ENCODE measurements around the gene TNFAIP8L2.

TNFAIP8L2 gene

GRCh38 chr1:151156515-151156819 lies at the start of gene TNFAIP8L2:
Gene TNFAIP8L2, plus strand, starts transcription at chr1:151156649. Its CDS starts 2,049 bp downstream, at chr1:151158698.
- Mint-ChIP-seq H3K4me1 (ENCODE audit: low read depth) (peaks cover 35% of the 10 kb centered on the region), H3K4me3 (peak within 1 kb of the TSS; percentile 87)
- intact Hi-C loops (cut with micrococcal nuclease) = loop anchor here (1.0 to 5.0 kb wide), 2 partner anchors 57 to 134 kb away; no protein-coding TSS in a partner anchor

GRCh38 chr1:151106894-151107293 lies 49.6 kb upstream of the TNFAIP8L2 start:
- Mint-ChIP-seq H3K9me3 (no peaks in the 10 kb centered on the region), H3K4me3 (no peak overlapping the region), H3K27me3 (no peaks in the 10 kb centered on the region), H3K27ac (no peak overlapping the region), H3K4me1 (ENCODE audit: low read depth) (no peaks in the 10 kb centered on the region), H3K36me3 (ENCODE audit: low read depth) (peaks cover 39% of the 10 kb centered on the region)
- intact Hi-C loops (cut with micrococcal nuclease) = no loop called here

More at GRCh38 chr1:151156515-151156819, at the start of gene TNFAIP8L2:
- H3K36me3 Mint-ChIP-seq (ENCODE audit: low read depth) = peaks cover 51% of the 10 kb centered on the region
- no peaks in the 10 kb centered on the region for H3K9me3 Mint-ChIP-seq
- H3K27me3 Mint-ChIP-seq = no peaks in the 10 kb centered on the region
- H3K27ac Mint-ChIP-seq = peak within 1 kb of the TSS; percentile 88

GRCh38 chr1:151108331-151108730 lies 48.1 kb upstream of the TNFAIP8L2 start:
- Mint-ChIP-seq H3K36me3 (ENCODE audit: low read depth) (peaks cover 33% of the 10 kb centered on the region), H3K27ac (no peak overlapping the region), H3K9me3 (no peaks in the 10 kb centered on the region), H3K4me1 (ENCODE audit: low read depth) (no peaks in the 10 kb centered on the region), H3K27me3 (no peaks in the 10 kb centered on the region), H3K4me3 (no peak overlapping the region)
- intact Hi-C loops (cut with micrococcal nuclease) = no loop called here

DNA sequence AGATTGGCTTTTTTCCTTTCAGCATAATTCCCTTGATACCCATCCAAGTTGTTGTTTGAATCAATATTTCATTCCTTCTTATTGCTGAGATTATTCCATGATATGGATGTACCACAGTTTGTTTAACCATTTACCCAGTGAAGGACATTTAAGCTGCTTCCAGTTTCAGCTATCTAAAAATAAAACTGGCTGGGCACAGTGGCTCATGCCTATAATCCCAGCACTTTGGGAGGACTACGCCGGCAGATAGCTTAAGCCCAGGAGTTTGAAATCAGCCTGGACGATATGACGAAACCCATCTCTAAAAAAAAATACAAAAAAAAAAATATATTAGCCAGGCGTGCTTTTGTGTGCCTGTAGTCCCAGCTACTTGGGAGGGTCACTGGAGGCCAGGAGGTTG lies 42.6 kb upstream of the TNFAIP8L2 start:
- Mint-ChIP-seq H3K4me3 (no peak overlapping the region), H3K9me3 (no peaks in the 10 kb centered on the region), H3K4me1 (ENCODE audit: low read depth) (no peaks in the 10 kb centered on the region), H3K27ac (no peak overlapping the region), H3K27me3 (no peaks in the 10 kb centered on the region), H3K36me3 (ENCODE audit: low read depth) (peaks cover 27% of the 10 kb centered on the region)
- intact Hi-C loops (cut with micrococcal nuclease) = no loop called here

DNA sequence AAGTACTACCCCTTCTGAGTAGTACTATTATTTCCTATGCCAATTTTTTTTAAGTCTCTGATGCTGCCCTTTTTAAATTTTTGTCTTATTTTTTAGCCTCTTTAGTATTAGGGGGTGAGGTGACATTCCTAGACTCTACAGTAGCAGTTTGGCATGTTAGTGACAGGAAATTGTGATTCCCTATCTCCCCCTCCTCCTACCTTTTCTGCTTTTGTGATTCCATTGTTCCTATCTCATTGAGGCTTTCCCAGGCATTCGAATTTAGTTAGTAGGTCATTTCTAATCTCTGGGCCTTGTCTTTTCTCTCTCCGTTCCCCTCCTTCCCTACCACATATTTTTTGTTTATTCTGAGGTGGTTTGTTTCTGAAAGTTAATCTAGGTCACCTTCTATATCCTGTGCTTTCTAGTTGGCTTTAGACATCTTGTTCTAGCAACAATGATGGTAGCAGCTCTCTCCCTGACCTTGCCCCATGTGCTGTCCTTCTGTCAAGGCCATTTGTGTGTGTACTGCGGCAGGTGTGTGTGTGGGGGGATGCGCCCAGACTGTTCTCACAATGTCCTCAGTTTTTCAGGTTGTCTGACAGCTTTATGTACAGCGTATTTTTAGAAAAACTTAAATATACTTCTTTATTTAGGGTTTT lies 31.6 kb upstream of the TNFAIP8L2 start:
- no peaks in the 10 kb centered on the region for H3K27me3 Mint-ChIP-seq
- no peak overlapping the region for H3K27ac Mint-ChIP-seq
- H3K4me1 Mint-ChIP-seq (ENCODE audit: low read depth) = no peaks in the 10 kb centered on the region
- H3K36me3 Mint-ChIP-seq (ENCODE audit: low read depth) = peaks cover 29% of the 10 kb centered on the region
- no peak overlapping the region for H3K4me3 Mint-ChIP-seq
- no peaks in the 10 kb centered on the region for H3K9me3 Mint-ChIP-seq
- intact Hi-C loops (cut with micrococcal nuclease) = no loop called here

GRCh38 chr1:151128800-151129199 lies 27.6 kb upstream of the TNFAIP8L2 start:
- Mint-ChIP-seq H3K27me3 (peaks cover 18% of the 10 kb centered on the region), H3K9me3 (no peaks in the 10 kb centered on the region), H3K4me3 (no peak overlapping the region), H3K36me3 (ENCODE audit: low read depth) (peaks cover 7% of the 10 kb centered on the region), H3K4me1 (ENCODE audit: low read depth) (peaks cover 14% of the 10 kb centered on the region), H3K27ac (no peak overlapping the region)
- intact Hi-C loops (cut with micrococcal nuclease) = no loop called here

DNA sequence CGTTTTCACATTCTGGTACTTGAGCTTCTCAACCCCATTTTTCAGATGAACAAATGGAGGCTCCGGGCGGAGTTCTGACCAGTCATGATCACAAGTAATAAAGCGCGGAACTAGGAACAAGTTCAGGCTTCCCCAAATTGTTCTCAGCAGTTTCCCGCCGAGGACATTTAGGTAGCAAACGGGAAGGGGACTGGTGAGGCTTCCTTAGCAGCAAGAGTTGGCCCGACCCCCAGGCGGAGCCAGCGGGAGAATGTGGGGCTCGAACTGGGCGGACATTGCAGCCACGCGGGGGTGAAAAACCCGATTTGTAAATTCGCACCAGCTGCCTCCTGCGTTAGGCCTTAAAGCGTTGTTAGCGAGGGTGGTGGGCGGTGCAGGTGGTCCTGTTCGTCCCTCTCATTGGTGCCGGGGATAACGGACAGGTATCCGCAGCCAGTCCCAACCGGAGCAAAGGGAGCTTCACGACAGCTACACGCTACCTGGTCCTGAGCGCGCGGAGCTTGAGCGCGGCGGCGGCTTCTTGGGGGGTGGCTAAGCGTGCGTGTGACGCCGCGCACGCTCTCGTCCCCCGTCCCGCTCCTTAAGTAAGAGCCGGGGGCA lies 25.4 kb upstream of the TNFAIP8L2 start:
- Mint-ChIP-seq H3K4me3 (peak overlapping the region; percentile 74), H3K9me3 (no peaks in the 10 kb centered on the region), H3K27ac (peak overlapping the region; percentile 71), H3K27me3 (peaks cover 18% of the 10 kb centered on the region), H3K36me3 (ENCODE audit: low read depth) (no peaks in the 10 kb centered on the region), H3K4me1 (ENCODE audit: low read depth) (peaks cover 14% of the 10 kb centered on the region)
- intact Hi-C loops (cut with micrococcal nuclease) = no loop called here

GRCh38 chr1:151131701-151132334 lies 24.6 kb upstream of the TNFAIP8L2 start:
- H3K4me1 Mint-ChIP-seq (ENCODE audit: low read depth) = peaks cover 14% of the 10 kb centered on the region
- H3K4me3 Mint-ChIP-seq = peak overlapping the region; percentile 74
- H3K27ac Mint-ChIP-seq = no peak overlapping the region
- peaks cover 18% of the 10 kb centered on the region for H3K27me3 Mint-ChIP-seq
- no peaks in the 10 kb centered on the region for H3K36me3 Mint-ChIP-seq (ENCODE audit: low read depth)
- no peaks in the 10 kb centered on the region for H3K9me3 Mint-ChIP-seq
- intact Hi-C loops (cut with micrococcal nuclease) = no loop called here

DNA sequence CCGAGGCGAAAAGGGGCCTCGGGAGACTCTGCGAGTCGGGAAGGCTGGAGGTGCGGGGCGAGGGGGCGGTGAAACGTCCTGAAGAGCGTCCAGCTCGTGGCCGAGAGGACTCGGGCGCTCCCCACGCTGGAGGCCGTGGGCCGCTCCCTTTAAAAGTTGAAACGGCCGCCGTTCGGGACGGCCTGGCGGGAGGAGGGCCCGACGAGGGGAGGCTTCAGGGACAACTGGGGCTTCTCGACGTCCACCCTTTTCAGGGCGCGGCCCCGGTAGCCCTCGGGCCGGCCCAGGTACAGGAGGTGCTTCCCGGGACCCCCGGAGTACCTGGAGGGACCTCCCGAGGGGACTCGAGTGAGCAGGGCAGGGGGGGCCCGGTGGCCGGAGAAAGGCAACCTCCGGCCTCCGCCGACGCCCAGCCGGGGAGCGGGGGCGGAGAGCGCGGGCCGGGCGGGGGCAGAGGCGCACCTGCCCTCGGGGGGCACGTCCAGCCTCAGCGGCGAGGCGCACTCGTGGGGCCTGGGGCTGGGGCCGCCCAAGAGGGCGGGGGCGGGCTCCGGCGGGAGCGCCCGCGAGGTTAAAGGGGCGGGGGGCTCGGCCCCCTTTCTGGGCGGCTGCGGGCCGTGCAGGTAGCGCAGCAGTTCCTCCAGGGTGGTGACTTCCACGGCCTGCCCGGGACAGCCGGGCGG lies 24.0 kb upstream of the TNFAIP8L2 start:
- H3K27ac Mint-ChIP-seq = no peak overlapping the region
- H3K4me3 Mint-ChIP-seq = no peak overlapping the region
- intact Hi-C loops (cut with micrococcal nuclease) = no loop called here
- no peaks in the 10 kb centered on the region for H3K36me3 Mint-ChIP-seq (ENCODE audit: low read depth)
- H3K4me1 Mint-ChIP-seq (ENCODE audit: low read depth) = peaks cover 14% of the 10 kb centered on the region
- peaks cover 18% of the 10 kb centered on the region for H3K27me3 Mint-ChIP-seq
- no peaks in the 10 kb centered on the region for H3K9me3 Mint-ChIP-seq

- Mint-ChIP-seq H3K36me3 (ENCODE audit: low read depth) (no peaks in the 10 kb centered on the region), H3K27me3 (peaks cover 18% of the 10 kb centered on the region), H3K9me3 (no peaks in the 10 kb centered on the region), H3K4me3 (no peak overlapping the region), H3K4me1 (ENCODE audit: low read depth) (peaks cover 14% of the 10 kb centered on the region), H3K27ac (no peak overlapping the region)
- intact Hi-C loops (cut with micrococcal nuclease) = no loop called here
Observed at GRCh38 chr1:151133018-151133806, 23.2 kb upstream of the TNFAIP8L2 start.

- H3K27me3 Mint-ChIP-seq = peaks cover 20% of the 10 kb centered on the region
- H3K9me3 Mint-ChIP-seq = no peaks in the 10 kb centered on the region
- no peaks in the 10 kb centered on the region for H3K36me3 Mint-ChIP-seq (ENCODE audit: low read depth)
- no peak overlapping the region for H3K27ac Mint-ChIP-seq
- H3K4me3 Mint-ChIP-seq = no peak overlapping the region
- intact Hi-C loops (cut with micrococcal nuclease) = no loop called here
- H3K4me1 Mint-ChIP-seq (ENCODE audit: low read depth) = peaks cover 14% of the 10 kb centered on the region
Observed at GRCh38 chr1:151134396-151134795, 22.1 kb upstream of the TNFAIP8L2 start.

GRCh38 chr1:151134991-151135390 lies 21.5 kb upstream of the TNFAIP8L2 start:
- intact Hi-C loops (cut with micrococcal nuclease) = no loop called here
- H3K27me3 Mint-ChIP-seq = peaks cover 20% of the 10 kb centered on the region
- no peaks in the 10 kb centered on the region for H3K9me3 Mint-ChIP-seq

GRCh38 chr1:151135433-151136385 lies 20.7 kb upstream of the TNFAIP8L2 start:
- no peaks in the 10 kb centered on the region for H3K9me3 Mint-ChIP-seq
- H3K4me3 Mint-ChIP-seq = no peak overlapping the region
- peaks cover 18% of the 10 kb centered on the region for H3K27me3 Mint-ChIP-seq
- intact Hi-C loops (cut with micrococcal nuclease) = no loop called here
- no peak overlapping the region for H3K27ac Mint-ChIP-seq
- H3K36me3 Mint-ChIP-seq (ENCODE audit: low read depth) = no peaks in the 10 kb centered on the region
- peaks cover 10% of the 10 kb centered on the region for H3K4me1 Mint-ChIP-seq (ENCODE audit: low read depth)

More at GRCh38 chr1:151134991-151135390, 21.5 kb upstream of the TNFAIP8L2 start:
- no peak overlapping the region for H3K4me3 Mint-ChIP-seq
- H3K36me3 Mint-ChIP-seq (ENCODE audit: low read depth) = no peaks in the 10 kb centered on the region
- peaks cover 14% of the 10 kb centered on the region for H3K4me1 Mint-ChIP-seq (ENCODE audit: low read depth)
- H3K27ac Mint-ChIP-seq = no peak overlapping the region

Measured in dendritic cell treated with granulocyte-macrophage colony-stimulating factor and Interleukin-4, amounts not matched to agents 40 ng/mL and 50 ng/mL, for 4 days (primary cell).